ENCODE measurements around the gene PSMG4. TPM values are rescaled to one million over a fixed set of nuclear protein-coding genes. Genes with fewer than 3 reads are reported as not detected.

The PSMG4 gene
- total and polyA plus RNA-seq, 2 of the 8 experiments (the other 6 are each of a cell fraction or from before 2014, with no cell fraction given): 40.6 to 113 TPM

DNA sequence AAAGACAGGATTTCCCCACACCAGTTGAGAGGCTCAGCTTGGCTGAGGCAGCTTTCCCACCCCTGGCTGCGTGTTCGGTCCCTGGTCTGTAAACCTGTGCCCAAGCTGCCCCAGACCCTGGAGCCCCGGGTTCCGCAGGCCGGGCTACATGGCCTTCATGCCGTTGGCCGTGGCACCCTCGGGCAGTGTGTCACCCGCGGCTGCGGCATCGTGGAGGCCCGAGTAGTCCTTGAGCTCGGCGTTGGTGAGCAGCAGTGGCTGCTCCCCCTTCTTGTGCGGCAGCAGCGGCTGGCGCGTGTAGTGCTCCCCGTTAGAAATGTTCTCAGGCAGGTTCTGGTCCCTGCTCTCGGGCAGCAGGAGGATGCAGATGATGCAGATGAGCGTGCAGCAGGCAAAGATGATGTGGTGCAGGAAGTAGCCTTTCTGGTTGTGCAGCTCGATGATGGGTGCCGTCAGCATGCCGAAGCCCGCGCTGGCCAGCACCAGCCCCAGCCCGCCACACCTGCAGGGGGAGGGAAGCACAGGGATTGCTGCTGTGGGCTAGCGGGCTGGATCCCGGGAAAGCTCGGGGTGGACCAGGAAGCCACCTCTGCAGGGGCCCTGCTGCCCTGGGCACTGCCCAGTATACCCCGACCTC is 14.3 kb downstream of the PSMG4 start:
- no peak overlapping the region for H3K56ac ChIP-seq (replicated peaks; ENCODE audit: insufficient read length, low read depth, low read length)
- no peak overlapping the region for H4K91ac ChIP-seq (replicated peaks; ENCODE audit: insufficient read length, low read length)
- DNase-seq (ENCODE audit: low read depth in 1 of 2, low spot score in 2 of 2): no peak
- H3K23me2 ChIP-seq (ENCODE audit: low read depth, low read length): no peaks in the 10 kb centered on the region
- no peak overlapping the region for H3K4me2 ChIP-seq (ENCODE audit: insufficient read depth in 1 of 2, low read depth in 2 of 2, low read length in 2 of 2)
- H3K14ac ChIP-seq (ENCODE audit: insufficient read length): no peak overlapping the region
- H4K5ac ChIP-seq (ENCODE audit: insufficient read length, low read depth, low read length): no peak overlapping the region
- no peak overlapping the region for H3K9ac ChIP-seq (replicated peaks in 1 of 4; ENCODE audit: extremely low read depth in 1 of 4, low read depth in 3 of 4, low read length in 3 of 4)
- H3K23ac ChIP-seq (ENCODE audit: insufficient read length): no peak overlapping the region
- H3K27me3 ChIP-seq (replicated peaks in 1 of 4; ENCODE audit: control insufficient read depth in 3 of 4, extremely low read depth in 1 of 4, insufficient read depth in 3 of 4, low read length in 3 of 4): no peaks in the 10 kb centered on the region
- no peak for TF ChIP-seq HDAC2 (IDR thresholded peaks at IDR 0.05; ENCODE audit: borderline replicate concordance in 1 of 2, low read depth in 2 of 2, low read length in 2 of 2)
- no peak for TF ChIP-seq POLR2AphosphoS5 (IDR thresholded peaks at IDR 0.05; ENCODE audit: low read depth, low read length)
- TF ChIP-seq EP300 (IDR thresholded peaks at IDR 0.05; ENCODE audit: borderline replicate concordance in 1 of 2, low read depth in 2 of 2, low read length in 2 of 2): no peak
- TF ChIP-seq MAX (IDR thresholded peaks at IDR 0.05): no peak
- TF ChIP-seq SIX5 (IDR thresholded peaks at IDR 0.05; ENCODE audit: low read depth, low read length): no peak
- no peak for TF ChIP-seq CHD2 (IDR thresholded peaks at IDR 0.05; ENCODE audit: low read length)
- TF ChIP-seq JUND (IDR thresholded peaks at IDR 0.05; ENCODE audit: low read length): no peak
- no peak for TF ChIP-seq SUZ12 (IDR thresholded peaks at IDR 0.05; ENCODE audit: low read length)
- TF ChIP-seq KDM1A (IDR thresholded peaks at IDR 0.05; ENCODE audit: borderline replicate concordance, low read length): no peak
- no peak for TF ChIP-seq TBP (IDR thresholded peaks at IDR 0.05; ENCODE audit: low read depth, low read length)
- no peak for TF ChIP-seq BRCA1 (IDR thresholded peaks at IDR 0.05; ENCODE audit: low read depth, low read length)
- 95% methylated on average over 31 of the region's 32 CpGs; no CpG with 5 or more reads in 1 of the 2 experiments for WGBS, 2 experiments (ENCODE audit: extremely low coverage in 1 of 2, insufficient coverage in 1 of 2, insufficient read length in 1 of 2, insufficient replicate concordance in 2 of 2, low coverage in 1 of 2, low lambda C conversion rate in 2 of 2, missing lambda C conversion rate in 1 of 2)
- no peak overlapping the region for H2AFZ ChIP-seq (ENCODE audit: low read length)
- no peak overlapping the region for H2BK120ac ChIP-seq (replicated peaks; ENCODE audit: low read depth, low read length)
- CTCF ChIA-PET (ENCODE audit: partially characterized antibody): interaction anchor here (0.6 to 2.2 kb wide), 10 partner anchors 9 to 763 kb away, joined by 3 to 11 read pairs (median 3); no protein-coding TSS in a partner anchor
- no peak overlapping the region for H2AK5ac ChIP-seq (ENCODE audit: low read depth, low read length)
- no peak overlapping the region for H3K18ac ChIP-seq (ENCODE audit: extremely low read depth, low read length)
- H3K36me3 ChIP-seq (ENCODE audit: control insufficient read depth in 2 of 4, insufficient read depth in 4 of 4, low read length in 3 of 4): peaks cover 2 to 47% (median 17%) of the 10 kb centered on the region in 4 experiments; a peak in 5 of 8 replicates
- H3K79me2 ChIP-seq (ENCODE audit: control insufficient read depth in 1 of 2, insufficient read depth in 2 of 2, low read length in 2 of 2): peaks cover 0 to 6% of the 10 kb centered on the region in 2 experiments; a peak in 1 of 4 replicates
- peaks cover 8% of the 10 kb centered on the region for H3K79me1 ChIP-seq (ENCODE audit: low read depth, low read length)
- no peak overlapping the region for H3K27ac ChIP-seq (ENCODE audit: low read depth, low read length)
- H3K4me3 ChIP-seq (ENCODE audit: extremely low read depth in 1 of 4, insufficient read depth in 2 of 4, low read depth in 3 of 4, low read length in 4 of 4): no peak overlapping the region
- no peak overlapping the region for H4K8ac ChIP-seq (ENCODE audit: extremely low read depth, insufficient read depth, low read length)
- no peak overlapping the region for H2BK20ac ChIP-seq (ENCODE audit: low read length)
- peaks cover 4 to 21% of the 10 kb centered on the region in 2 experiments for H4K20me1 ChIP-seq (replicated peaks in 1 of 2; ENCODE audit: control insufficient read depth in 1 of 2, insufficient read depth in 2 of 2, low read length in 2 of 2)
- no peak for FAIRE-seq
- no peaks in the 10 kb centered on the region for H3K9me3 ChIP-seq (ENCODE audit: insufficient read depth in 2 of 2, low read depth in 1 of 2, low read length in 1 of 2)
- H2BK15ac ChIP-seq (ENCODE audit: low read length): no peak overlapping the region
- no peak overlapping the region for H2BK5ac ChIP-seq (ENCODE audit: low read depth, low read length)
- no peaks in the 10 kb centered on the region; a peak in 1 of 7 replicates for H3K4me1 ChIP-seq (replicated peaks in 1 of 4; ENCODE audit: control insufficient read depth in 3 of 4, insufficient read depth in 4 of 4, low read length in 3 of 4)
- H3K4ac ChIP-seq (replicated peaks; ENCODE audit: insufficient read length, low read depth, low read length): no peak overlapping the region
- POLR2A ChIA-PET (ENCODE audit: partially characterized antibody): interaction anchor here (0.9 to 1.8 kb wide), 3 partner anchors 11 to 24 kb away, joined by 3 to 14 read pairs (median 4); no protein-coding TSS in a partner anchor
- no peak overlapping the region for H2BK12ac ChIP-seq (ENCODE audit: low read depth, low read length)

Data from H1 (cell line).